Stimulated activated CD4-positive, alpha-beta T cell treated with anti-CD3 and anti-CD28 coated beads, TNF-alpha, amount 100 ng/mL, for 48 hours (primary cell): ENCODE data around the gene CD200.
"Not testable (repeated sequence)": the region's sequence is repeated elsewhere in the genome, so short reads cannot be mapped to it uniquely, and the experiment has no call there.

Experiments
- DNase-seq, 3 donors: peaks; one replicate each; pipeline ENCODE4 v3.0.0-alpha.2; 2020; ENCODE audit warnings: low read depth in 3 of 3

CD200 gene

DNA sequence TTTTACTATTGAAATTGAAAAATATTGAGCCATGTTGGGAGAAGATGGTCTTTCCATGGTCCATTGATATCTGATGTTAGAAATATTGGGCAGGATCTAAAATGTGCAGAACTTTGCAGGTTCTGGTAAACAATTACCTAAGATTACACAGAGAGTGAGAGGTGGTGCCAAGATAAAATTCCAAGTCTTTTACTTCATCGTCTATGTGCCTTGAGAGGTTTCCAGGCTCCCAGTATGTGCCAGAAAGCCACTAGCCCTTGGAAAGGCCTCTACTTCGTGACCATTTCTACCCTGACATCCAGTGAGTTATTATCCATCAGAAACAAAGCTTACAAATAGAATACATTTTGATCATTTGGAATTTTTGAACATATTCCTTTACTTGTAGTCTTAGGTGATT is 27.6 kb downstream of the CD200 start:
- DNase-seq: no peak

DNA sequence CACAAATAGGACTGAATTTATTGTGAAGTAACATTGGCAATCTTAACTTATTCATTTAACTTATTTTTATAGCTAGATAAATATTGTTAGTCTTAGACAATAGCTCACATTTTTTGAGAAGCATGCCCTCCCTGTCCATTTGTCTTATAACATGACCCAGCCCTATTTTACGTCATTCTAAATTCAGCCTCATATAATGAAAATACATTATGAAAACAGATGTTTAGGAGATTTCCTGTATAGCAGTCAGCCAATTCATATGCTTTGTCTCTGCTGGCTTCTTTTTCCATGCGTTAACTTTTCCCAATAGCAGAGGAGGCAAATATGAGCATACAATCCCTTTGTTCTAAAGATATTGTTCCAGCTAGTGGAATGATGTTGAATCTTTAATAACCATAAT is 29.3 kb downstream of the CD200 start:
- DNase-seq: no peak

DNA sequence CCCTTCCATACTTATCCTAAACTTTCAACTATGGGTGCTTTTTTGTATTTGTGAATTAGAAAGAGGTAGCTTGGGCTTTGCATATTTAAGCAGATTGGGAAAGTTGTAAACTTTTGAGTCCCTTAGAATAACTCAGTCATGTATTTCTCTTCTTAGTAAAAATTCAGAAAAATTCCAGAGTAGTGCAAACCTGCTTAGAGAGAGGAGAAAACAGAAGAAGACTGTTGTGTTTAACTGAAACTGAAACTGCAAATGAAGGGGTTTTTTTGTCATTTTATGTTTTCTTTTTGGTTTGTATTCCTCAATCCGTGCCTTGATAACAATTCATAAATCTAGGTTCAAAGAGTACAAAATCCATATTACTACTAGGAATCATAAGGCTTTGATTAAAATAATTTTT is 31.3 kb downstream of the CD200 start:
- no peak for DNase-seq

DNA sequence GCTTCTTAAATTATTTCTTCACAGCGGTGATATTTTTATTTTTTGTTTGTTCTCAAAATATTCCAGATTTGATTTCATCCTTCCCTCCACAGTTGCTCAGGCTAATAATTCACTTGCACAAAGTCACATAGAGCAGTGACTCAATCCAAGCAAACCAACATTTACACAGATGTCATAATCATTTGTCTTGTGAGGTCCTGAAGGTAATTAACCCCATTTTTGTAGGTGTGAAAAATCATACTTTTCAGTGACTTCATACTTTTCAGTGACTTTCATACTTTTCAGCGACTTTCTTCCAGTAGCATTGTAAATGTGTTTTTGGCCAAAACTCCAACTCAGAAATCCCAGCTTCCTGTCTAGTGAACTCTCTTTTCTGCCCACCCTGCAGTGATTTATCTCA is 32.1 kb downstream of the CD200 start:
- no peak for DNase-seq

DNA sequence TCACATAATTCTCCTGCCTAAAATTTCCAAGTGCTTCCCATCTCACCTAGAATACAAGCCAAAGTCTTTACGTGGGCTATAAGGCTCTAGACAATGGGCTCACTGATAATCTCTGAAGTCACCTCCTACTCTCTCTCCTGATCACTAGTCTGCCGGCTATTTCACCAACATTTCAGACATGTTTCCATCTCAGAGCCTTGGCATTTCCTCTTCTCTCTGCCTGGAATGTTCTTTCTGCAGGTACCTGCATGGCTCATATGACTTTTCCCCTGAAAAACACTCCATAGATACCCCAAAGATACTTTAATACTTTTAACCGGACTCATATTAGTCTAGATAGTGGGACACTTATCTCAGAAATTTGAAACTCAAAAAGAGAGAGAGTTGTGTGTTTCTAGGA is 32.7 kb downstream of the CD200 start:
- DNase-seq: no peak

DNA sequence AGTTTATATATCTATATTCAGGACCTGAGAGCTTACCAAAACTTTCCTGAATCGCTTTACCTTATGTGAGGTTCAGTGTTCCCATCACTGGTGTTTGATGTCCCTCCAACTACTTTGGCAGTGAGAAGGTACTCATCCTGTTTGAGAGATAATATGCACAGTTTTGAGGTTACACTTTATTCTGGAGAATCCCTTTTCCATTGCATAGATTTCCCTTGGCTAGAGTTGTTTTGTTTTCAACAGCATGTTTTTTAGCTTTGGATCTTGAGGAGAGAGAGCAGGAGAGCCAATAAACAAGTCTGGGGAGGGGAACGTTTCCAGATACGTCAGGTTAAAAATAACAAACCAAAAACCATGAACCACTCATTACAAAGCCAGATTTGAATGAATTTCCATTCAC is 33.6 kb downstream of the CD200 start:
- no peak for DNase-seq

DNA sequence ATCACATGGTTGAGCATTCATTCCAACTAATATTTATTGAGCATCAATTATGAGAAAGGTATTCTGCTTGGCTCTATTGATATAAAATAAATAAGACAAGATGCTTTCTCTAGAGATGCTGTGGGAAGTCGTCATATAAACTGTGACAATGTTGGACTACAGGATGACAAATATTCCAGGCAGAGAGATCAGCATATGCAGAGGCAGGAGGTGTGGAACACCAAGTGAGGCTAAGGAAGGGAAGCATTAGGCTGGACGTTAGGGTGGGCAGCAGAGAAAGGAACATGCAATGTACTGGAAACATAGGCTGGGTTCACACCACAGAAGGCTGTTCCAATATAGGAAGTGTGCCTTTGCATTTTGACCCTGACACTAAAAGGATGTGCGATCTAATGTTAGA is 38.6 kb downstream of the CD200 start:
- DNase-seq: no peak

DNA sequence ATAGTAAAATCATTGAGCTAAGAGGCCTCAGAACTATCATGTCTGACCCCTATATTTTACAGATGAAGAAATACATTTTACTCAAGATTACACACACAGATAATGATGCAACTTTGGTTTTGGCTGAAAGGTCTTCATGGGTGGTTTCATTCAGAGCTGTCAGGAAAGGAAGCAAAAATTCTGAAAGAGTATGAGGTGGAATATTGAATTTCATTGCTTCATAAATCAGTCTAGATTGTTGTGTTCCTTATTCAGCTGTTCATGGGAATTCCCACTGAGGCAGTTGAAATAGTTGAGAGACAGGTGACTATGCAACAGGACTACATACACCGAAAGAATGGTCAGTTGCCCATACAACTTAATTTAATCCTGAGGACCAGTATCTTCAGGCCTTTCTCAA is 39.4 kb downstream of the CD200 start:
- no peak for DNase-seq

DNA sequence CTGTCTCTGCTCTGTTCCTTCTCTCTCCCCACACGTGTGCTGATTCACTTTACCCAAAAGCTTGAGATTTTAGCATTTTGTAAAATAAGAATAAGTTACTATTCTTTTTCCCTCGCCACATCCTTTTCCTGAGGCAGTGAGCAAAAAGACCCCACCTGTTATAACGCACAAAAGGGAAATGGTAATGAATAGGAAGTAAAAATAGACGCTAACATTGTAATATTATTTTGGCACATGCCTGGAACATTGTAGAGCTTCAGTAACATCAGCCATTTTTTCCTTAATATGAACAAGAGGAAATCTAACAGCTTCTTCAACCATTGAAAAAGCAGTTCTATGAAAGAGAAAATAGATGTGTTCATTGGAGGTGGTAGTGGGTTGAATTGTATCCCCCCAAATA is 40.5 kb downstream of the CD200 start:
- no peak for DNase-seq

DNA sequence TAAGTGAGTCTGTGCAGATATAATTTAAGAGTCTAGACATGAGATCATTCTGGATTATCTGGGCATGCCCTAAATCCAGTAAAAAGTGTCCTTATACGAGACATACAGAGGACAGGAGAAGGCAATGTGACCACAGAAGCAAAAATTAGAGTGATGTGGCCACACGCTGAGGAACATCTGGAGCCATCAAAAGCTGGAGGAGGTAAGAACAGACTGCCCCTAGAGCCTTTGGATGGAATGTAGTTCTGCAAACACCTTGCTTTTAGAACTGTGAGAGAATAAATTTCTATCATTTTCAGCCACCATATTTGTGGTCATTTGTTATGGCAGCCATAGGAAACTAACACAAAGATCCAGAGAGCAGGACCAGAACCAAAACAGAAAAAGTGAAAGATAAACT is 41.0 kb downstream of the CD200 start:
- DNase-seq: no peak

DNA sequence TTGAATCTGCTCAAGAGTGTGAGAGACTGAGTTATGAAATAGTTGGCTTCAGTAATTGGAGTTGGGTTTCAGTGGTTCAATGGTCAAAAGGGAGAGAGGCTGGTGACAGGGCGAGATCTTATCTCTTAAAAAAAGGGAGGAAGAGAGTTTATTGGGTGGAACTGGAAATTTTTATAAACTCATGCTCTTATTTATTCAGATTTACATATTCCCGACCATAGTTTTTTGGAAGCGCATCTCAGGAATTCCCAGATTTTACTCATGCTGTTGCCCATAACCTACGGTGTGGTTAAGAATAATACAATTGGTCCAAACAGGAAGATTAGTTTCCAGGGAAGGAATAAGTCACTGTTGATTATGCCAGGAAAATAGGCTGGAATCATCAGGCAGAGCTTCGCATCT is 41.4 kb downstream of the CD200 start:
- DNase-seq: no peak

DNA sequence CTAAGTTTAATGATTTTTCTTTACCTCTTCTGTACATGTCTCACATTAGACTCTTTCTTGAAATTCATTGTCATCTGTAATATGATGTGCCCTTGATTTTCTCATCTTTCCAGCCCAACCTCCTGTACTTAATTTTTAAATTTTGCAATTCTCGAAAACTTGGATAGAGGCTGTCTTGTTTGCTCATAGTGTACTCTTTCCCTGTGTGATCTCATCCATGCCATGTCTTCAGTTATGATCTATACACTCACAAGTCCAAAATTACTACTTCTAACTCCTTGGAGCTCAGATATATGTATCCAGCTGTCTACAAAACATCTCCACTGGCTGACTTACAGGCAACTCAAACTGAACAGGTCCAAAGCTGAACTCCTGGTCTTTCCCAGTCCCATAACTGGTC is 42.2 kb downstream of the CD200 start:
- no peak for DNase-seq

DNA sequence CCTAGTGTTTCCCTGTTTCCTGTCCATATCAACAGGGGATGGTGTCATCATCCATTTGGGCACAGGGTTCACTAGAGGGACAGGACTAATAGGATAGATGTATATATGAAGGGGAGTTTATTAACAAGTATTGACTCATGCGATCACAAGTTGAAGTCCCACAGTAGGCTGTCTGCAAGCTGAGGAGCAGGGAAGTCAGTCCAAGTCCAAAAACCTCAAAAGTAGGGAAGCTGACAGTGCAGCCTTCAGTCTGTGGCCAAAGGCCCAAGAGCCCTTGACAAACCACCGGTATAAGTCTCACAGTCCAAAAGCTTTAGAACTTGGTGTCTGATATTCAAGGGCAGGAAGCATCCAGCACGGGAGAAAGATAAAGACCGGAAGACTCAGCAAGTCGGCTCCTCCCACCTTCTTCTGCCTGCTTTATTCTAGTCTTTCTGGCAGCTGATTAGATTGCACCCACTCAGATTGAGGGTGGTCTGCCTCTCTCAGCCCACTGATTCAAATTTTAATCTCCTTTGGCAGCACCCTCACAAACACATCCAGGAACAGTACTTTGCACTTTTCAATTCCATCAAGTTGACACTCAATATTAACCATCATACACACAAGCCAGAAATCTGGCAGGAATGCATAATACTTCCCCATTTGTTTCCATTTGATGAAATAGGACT is 43.4 kb downstream of the CD200 start:
- no peak for DNase-seq

DNA sequence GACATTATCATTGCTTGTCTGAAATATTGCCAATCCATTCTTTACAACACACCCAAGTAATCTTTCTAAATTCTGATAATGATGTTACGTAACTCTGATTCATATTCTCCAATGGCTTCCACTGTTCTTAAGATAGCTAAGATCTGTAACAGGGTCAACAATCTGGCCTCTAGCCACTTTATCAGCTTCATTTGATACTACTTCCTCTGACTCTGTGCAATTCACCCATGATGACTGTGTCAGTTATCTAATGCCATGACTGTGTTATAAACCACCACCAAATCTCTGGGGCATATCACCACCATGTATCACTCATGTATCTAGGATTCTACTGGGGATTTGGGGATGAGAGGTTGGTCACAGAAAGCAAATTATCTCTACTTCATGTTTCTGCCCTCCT is 44.0 kb downstream of the CD200 start:
- no peak for DNase-seq

DNA sequence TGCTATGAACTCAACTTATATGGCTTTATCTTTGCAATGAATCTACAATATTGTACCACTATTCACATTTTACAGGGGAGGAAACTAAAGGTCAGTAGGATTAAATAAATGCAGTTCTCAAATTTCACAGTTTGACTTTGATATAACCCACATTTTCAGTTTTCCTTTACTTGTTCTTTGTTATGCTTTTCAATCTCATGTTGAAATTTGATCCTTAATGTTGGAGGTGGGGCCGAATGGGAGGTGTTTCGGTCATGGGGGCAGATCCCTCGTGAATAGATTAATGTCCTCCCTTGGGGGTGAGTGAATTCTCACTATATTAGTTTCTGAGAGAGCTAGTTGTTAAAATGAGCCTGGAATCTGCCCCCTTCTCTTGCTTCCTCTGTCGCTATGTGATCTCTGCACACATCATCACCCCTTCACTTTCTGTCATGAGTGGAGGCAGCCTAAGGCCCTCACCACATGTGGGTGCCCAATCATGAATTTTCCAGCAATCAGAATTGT is 44.7 kb downstream of the CD200 start:
- no peak for DNase-seq

DNA sequence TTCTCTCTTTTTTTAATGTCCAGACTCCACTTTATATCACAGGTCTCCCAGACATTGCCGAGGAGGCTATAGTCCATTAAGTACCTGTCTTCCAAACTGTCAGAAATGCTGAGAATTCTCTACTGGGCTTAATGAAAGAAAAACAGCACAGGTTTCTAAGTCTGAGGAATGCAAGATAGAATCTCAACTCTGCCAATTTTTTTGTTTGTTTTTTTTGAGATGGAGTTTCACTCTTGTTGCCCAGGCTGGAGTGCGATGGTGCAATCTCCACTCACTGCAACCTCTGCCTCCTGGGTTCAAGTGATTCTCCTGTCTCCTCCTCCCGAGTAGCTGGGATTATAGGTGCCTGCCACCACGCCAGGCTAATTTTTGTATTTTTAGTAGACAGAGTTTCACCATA is 45.4 kb downstream of the CD200 start:
- DNase-seq: not testable (repeated sequence)

DNA sequence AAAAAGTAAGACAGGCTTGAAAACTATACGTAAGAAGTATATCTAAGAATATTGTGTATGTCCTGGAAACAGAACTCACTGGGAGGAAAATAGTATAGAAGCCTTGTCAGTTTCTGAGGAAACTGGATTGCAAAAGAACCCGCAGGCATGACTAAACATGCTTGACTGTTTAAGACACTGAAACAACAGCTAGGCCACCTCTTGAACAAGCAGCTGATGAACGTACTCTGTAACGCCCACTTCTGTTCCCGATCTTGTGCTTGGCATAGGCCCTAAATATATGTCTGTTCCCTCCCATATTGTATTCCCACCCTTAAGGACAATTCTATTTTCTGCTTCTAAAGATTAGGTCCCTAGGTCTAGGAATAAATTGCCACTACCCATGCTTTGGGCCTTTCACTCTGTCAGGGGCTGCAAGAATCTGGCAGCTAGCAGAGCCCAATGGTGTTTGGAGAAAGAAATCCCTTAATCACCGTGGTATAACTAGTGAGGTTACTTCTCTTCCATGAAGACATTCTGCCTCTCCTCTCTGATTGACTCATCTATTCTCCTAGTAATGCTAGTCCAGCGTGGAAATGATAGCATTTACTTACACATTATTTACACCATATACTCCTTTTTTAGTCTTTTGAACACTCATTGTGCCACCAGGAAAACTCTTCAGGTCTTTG is 46.2 kb downstream of the CD200 start:
- DNase-seq: no peak

DNA sequence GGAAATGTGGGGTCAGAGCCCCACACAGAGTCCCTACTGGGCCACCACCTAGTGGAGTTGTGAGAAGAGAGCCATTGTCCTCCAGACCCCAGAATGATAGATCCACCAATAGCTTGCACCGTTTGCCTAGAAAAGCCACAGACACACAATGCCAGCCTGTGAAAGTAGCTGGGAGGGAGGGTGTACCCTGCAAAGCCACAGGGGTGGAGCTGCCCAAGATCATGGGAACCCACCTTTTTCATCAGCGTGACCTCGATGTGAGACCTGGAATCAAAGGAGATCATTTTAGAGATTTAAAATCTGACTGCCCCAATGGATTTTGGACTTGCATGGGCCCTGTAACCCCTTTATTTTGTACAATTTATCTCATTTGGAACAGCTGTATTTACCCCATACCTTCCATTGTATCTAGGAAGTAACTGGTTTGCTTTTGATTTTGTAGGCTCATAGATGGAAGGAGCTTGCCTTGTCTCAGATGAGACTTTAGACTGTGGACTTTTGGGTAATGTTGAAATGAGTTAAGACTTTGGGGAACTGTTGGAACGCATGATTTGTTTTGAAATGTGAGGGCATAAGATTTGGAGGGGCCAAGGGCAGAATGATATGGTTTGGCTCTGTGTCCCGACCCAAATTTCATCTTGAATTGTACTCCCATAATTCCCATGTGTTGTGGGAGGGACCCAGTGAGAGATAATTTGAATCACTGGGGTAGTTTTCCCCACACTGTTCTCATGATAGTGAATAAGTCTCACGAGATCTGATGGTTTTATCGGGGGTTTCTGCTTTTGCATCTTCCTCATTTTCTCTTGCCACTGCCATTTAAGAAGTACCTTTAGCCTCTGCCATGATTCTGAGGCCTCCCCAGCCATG is 49.0 kb downstream of the CD200 start:
- DNase-seq: no peak

DNA sequence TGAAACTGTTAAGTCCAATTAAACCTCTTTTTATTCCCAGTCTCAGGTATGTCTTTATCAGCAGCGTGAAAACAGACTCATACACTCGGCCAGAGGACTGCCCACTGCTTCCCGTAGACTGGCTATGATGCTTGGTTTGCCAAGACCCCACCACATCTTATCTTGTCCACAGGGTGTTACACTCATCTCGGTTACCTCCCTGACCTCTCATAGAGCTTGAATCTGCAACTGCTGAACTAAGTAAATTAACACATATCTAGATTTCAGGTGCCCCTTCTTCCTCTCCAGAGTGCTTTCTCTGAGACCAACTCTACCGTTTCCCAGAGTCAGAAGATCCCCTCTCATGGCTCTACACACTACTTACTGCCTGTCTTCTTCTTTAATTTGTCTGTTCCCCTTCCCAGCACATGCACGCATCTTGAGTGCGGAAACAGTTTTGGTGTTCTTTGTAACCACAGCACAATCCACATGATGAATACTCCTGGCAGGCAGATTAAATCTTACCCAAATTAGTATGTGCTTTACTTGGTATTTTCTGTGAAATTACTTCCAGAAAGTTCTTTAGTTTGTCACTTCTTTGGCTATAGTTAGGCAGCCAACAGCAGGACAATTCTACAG is 49.7 kb downstream of the CD200 start:
- no peak for DNase-seq

DNA sequence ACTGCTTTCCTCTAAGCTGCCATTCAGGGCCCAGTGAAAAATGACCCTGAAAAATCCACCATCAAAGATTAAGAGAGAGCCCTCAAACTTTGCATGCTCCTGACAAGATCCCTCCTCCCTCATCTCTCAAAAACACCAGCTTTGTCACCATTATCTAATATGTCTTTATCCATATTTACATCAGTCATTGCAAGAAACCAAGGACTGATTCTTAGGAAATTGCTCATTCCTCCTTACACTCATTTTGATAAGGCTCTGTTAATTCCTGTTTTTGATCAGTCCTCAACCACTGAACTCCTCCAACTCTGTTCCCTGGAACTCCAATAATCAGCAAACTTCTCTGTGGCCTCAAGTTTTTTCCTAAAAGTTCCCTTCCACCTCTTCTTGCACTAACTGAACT is 51.8 kb downstream of the CD200 start:
- no peak for DNase-seq

DNA sequence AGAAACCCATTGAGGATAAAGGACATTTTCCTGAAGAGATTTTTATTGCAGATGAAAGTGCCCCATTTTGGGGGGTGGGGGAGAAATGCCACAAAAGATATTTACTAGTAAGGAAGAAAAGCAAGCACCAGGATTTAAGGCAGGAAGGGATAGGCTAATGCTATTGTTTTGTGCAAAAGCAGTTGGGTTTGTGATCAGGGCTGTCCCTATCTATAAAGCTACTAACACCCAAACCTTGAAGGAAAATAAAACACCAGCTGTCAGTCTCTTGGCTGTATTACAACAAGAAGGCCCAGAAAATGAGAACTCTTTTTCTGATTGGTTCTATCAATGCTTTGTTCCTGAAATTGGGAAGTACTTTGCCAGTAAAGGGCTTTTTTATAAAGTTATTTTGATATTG is 56.0 kb downstream of the CD200 start:
- no peak for DNase-seq

DNA sequence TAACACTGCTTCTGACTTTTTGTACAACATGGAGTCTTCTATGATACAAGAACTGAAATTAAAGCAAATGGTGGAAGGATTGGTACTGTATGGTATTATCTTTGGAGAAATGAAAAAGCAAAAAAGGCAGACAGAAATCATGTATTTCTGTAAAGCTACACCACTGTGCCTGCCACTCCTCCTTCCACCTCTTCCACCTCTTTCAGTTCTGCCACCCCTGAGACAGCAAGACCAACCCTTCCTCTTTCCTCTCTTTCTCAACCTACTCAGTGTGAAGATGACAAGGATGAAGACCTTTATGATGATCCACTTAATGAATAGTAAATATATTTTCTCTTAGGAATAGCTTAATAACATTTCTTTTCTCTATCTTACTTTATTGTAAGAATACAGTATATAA is 57.0 kb downstream of the CD200 start:
- no peak for DNase-seq
